Amniotic epithelial cell (primary cell): ENCODE data around the gene TM2D3.
"Not testable (repeated sequence)": the region's sequence is repeated elsewhere in the genome, so short reads cannot be mapped to it uniquely, and the experiment has no call there.

Experiments used
- DNase-seq: peaks from one replicate; pipeline ENCODE4 v3.0.0-alpha.2; 2010; ENCODE audit warnings: low read depth

The TM2D3 gene

DNA sequence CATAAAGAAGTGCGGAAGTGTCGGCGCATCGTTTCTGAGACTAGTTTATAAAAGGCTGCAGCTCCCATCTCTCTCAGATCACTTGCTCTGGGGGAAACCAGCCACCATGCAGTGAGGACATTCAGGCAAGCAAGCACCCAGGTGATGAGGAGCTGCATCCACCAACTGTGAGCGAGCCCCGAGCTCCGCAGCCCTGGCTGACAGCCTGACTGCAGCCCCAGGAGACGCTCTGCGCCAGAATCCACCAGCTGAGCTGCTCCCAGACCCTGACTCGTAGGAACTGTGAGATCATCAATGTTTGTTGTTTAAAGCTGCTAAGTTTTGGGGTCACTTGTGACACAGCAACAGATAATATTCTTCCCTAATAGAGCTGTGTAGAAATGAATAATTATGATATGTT is 5.0 kb upstream of the TM2D3 start:
- DNase-seq: no peak

DNA sequence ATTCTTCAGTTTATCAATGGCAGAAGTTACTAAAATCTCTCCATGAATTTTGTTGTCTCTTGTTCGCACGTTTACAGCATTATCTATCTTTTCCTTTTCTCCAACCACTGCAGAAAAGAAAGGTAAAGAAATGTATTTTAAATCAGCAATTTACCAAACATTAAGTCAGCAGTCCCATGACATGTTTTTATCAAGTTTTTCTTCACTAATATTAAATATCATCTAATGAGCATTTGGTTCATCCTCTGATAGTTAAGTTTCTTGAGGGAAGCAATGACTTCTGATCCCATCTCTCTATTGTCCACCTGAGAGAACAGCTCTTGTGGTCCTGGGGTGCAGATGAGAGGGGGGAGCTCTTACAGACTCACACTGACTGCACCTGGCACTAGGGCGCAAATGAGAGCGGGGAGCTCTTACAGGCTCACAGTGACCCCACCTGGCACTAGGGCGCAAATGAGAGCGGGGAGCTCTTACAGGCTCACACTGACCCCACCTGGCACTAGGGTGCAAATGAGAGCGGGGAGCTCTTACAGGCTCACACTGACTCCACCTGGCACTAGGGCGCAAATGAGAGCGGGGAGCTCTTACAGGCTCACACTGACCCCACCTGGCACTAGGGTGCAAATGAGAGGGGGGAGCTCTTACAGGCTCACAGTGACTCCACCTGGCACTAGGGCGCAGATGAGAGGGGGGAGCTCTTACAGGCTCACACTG is 2.6 kb upstream of the TM2D3 start:
- DNase-seq: not testable (repeated sequence)

DNA sequence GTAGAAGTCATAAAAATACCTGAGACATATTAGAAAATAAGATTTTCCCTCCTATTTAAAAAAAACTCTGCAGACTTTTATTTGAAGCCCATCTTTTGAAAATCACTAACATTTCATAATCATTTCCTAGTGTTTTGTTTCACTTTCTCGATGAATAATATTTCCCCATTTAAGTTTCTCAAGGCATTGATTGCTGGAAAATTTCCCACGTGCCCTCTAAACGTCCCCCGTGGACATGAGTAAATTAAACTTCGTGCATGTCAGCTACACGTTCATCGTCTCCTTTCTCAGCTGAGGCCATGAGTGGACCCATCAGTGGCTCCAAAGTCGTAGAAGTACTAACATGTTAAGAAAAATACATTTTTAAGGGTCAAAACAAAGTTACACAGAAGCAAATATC is 2.0 kb upstream of the TM2D3 start:
- DNase-seq: no peak

DNA sequence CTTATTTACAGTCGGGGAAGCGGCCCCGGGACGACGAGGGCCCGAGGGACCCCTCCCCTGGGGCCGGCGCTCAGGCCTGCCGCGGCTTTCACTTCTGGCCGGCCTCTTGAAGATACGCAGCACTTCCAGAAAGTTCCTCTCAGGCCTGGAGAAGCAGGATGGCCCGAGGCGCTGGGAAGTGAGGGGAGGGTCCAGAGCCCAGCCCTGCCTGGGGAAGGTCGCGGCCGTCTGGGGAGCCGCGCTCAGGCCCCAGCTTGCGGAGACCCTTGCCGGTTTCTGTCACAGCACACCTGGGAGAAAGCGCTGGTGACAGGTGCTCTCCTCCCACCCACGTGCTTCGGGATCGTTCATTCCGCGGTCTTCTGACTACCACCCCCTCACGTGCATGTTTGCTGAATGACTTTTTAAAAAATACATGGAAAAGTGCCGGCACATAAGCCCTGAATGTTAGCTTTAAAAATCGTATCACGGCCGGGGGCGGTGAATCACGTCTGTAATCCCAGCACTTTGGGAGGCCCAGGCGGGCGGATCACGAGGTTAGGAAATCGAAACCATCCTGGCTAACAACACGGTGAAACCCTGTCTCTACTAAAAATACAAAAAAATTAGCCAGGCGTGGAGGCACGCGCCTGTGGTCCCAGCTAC is 727 bp upstream of the TM2D3 start:
- peak; percentile 53 for DNase-seq

DNA sequence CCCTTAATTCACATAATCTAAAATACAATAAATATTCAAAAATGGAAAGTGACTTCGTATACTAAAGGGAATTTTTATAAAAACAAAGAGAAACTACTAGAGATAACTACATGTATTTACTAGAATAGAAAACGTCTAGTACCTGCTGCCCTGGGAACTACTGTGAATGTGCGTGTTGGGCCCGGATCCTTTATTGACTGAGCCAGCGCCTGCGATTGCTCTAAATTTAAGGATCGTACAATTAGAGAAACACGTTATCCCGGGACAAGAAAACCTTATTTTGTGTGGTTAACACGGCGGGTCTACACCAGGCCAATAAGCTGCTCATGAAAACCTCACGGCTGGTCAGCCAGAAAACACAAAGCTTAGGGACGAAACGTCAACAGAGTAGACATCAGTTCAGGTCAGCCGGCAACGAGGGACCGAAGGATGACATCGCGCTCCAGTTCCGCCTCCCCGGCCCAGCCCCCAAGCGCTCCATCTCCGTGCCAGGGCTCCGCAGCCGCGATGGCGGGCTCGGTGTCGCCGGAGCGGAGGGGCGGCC is 555 bp downstream of the TM2D3 start:
- no peak for DNase-seq

DNA sequence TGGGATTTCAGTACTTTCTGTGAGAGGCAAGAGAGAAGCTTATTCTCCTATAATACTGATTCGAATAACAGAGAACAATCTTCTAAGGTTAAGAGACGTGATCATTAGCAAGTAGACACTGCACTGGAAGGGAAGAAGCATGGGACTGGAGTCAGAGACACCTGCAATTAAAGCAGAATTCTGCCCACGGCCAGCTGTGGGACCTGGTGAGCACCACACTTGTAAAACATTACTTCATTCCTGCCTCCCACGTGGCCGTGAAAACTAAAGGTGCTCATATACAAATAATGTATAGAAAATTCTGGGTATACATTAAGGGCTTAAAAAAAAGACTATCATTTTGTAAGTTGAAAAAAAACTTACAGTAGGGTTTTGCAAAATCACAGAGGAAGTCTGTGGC is 2.0 kb downstream of the TM2D3 start:
- no peak for DNase-seq

DNA sequence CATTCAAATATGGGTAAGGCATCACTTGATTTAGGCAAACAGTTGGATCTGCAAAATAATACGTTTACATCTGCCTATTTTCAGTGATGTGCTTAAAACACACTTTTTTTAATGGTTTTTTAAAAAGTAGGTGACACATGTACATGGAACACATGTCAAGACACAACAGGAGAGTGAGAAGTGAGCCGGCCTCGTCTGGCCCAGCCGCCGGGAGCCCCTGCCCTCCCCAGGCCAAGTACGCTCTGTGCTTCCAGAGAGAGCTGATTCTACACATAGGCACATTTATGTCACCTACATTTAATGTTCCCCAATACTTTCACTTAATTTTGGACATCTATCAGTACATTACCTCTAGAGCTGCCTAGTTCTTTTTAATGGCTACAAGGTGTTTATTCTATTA is 3.8 kb downstream of the TM2D3 start:
- no peak for DNase-seq

DNA sequence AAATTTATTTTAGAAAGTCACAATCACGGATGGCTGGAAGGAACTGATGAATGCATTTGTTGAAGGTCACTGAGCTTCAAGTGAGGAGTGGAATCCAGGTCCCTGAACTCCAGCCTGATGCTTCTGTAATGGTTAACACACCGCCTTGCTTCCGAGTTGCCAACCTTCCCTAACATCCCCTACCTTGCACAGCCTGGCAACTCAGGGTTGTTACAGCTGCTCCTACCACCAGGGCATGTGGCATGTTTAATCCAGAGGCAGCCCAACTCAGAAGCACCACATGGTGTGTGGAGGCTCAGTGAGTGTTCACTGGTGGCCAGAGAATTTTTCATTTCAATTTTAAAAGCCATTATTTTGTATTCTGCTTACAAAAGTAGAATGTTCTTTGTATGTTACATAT is 4.9 kb downstream of the TM2D3 start:
- no peak for DNase-seq

DNA sequence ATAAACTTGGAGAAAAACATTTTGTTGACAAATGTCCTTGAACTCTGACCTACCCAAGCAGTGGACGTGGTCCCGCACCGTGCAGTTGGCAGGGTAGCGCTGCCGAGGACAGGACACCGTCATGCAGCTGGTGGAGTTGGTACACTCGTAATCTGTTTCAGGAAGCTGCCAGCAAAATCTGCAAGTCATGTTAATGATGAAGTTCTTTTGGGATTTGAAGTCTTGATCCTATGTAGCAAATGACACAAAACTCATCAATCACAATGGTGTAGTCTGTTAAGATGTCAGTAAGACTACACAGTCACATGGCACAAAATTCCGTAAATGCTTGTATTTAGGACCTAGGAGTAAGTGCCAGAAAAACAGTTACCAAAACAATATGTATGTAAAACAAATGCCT is 5.5 kb downstream of the TM2D3 start:
- DNase-seq: no peak

DNA sequence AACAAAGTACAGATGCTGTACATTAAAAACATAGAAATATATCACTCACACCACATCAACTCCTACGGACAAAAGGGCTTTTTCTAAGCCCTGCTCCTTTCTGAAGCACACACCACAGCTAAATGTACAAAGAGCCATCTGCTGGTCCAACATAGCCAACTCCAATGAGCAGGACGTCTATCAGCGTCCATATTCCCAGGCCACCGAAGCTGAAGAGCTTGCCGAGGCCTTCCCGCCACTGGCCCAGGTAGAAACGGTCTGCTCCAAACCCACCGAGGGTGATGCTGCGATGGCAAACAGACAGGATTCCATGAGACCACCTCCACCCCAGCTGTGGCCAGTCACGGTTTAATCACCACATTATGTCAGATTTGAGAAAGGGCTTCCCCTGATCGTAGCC is 9.8 kb downstream of the TM2D3 start:
- no peak for DNase-seq

DNA sequence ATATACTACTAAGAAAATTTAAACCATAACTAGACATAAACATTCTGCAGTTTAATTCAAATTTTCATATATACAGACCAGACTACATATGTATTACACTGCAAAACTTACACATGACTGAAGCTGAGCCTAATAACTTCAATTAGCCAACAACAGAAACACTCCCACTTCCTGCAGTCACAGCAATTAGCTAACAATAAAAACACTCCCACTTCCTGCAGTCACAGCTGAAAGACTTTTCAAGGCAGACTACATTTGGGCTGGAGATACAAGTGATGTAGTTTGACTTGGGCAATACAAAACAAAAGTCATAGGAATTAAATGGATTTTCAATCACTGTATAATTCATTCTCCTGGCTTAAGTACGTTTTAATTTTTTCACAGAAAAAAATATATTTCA is 10.3 kb downstream of the TM2D3 start:
- DNase-seq: no peak

DNA sequence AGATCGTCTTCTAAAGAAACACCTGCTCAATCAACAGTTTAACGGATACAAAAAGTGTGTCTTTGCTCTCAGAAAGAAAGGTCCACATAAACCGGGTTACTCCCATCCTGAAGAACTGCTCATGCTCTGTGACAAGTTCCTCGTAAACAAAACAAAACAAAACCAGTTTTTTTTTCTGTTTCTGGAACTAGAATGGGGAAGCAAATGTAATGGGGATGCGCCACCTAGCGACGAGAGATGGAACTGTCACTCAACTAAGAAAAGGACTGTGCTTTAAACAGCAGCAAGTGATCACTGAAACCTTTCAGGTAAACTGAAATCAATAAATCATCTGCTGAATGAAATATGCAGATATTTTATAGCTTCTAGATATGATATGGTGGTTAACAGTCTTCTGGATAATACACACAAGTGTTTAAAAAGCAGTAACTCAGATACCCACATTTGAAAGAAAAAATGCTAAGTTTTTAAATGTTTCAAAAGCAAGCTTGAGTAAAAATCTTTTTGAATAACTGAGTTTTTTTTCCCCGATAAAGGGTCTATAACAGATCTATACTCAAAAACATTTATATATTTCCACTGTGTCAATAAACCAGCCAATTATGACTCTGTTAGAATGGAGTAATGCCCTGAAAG is 10.9 kb downstream of the TM2D3 start:
- DNase-seq: peak; percentile 62

DNA sequence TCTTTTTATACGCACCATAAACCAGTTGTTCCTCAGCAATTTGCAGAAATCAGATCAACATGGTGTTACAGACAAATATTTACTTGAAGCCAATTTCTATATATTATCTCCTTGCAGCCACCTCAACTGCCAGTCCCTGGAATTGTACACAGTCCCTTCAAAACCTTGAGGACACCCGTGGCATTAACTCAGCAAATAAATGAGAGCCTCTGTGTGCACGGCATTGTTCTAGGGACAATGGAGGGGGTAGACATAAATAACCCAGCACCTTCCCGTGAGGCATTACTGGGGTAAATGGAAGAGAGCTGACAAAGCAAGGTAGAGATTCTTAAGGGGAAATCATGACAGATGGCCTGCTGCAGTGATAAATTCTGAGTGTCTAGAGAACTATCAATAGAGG is 12.5 kb downstream of the TM2D3 start:
- no peak for DNase-seq

DNA sequence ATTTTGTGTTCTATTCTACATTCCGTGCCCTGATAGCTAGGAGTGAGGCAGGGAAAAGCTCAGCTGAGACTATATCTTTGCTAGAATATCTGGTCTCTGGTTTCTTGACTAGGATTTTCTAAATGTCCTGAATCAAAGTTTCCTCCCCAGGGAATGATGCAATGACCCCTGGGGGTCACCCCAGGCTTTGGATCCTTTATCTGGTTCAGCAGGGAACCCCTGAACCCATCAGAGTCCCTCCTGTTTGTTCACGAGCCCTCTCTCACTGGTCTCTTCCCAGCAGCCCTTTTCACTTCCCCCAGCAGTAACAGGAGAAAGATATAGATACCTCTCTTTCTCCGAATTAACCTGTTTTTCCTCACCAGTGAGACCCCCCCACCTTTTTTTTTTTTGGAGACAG is 14.3 kb downstream of the TM2D3 start:
- no peak for DNase-seq

DNA sequence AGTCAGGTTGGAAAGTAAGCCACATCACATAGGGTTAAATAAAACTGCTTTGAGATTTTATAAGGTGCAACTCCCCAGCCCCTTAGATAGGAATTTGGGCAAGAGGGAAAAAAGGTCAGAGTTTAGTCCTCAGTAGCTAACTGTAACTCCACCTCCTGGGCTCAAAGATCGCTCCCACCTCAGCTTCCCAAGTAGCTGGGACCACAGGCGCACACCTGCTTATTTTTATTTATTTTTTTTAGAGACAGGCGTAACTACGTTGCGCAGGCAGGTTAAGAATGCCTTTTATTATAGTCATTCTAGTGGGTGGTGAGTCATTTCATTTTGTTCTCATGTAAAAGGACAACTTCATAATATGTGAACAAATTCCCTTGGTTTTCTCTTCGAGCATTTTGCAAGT is 14.7 kb downstream of the TM2D3 start:
- DNase-seq: peak; percentile 80

DNA sequence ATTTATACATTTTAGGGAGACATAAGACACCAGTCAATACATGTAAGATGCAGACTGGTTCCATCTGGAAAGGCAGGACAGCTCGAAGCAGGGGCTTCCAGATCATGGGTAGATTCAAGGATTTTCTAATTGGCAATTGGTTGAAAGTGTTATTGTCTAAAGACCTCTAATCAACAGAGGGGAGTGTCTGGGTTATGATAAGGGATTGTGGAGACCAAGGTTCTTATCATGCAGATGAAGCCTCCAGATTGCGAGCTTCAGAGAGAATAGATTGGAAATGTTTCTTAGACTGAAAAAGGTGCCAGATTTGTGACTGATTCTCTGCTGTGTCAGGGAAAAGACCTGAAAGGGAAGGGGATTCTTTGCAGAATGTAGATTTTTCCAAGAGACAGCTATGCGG is 15.1 kb downstream of the TM2D3 start:
- DNase-seq: no peak

DNA sequence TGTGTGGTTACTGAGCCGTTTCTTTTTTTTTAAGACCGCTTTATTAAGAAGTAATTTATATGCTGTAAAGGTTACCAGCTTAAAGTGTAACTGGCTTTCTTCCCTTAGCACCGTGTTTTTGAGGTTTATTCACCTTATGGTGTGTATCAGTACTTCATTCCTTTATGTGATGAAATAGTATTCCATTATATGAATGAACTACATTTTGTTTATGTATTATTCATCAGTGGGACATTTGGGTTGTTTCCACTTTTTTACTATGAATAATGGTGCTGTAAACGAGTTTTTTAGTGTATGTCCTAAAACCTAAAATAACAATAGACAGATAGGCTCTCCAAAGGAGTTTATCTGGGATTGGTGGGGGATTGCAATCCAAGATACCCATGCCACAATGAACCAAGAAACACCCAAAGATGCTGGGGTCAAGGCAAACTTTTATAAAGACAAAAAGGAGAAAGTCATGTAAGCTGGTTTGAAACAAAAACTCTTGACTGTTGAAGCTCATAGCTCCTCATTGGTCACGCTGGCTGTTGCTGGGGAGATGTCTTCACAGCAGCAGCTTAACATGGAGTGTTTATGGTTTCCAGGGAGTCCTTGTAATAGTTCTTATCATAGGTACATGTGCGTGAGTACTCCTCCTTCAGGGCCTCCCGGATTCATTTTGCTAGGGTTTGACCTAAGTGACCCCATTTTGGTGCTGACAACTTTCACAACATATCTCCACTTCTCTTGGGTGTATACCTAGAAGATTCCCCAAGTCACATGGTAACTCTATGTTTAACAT is 16.0 kb downstream of the TM2D3 start:
- peak; percentile 76 for DNase-seq

DNA sequence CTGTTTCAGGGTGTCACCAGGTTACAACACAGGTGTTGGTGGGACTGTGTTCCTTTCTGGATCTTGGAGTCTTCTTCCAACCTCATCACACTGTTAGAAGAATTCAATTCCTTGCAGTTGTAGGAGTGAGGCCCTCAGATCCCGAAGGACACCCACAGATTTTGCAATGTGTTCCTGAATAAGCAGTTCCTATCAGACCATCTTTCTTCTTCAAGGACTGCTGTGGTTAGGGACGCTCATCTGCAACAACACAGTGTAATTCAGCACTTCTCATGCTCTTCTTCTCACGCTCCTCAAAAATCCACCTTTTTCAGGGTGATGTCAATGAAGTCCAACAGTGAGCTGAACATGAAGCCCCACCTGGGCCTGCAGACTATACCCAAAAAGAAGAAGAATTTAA is 18.8 kb downstream of the TM2D3 start:
- DNase-seq: peak; percentile 86

DNA sequence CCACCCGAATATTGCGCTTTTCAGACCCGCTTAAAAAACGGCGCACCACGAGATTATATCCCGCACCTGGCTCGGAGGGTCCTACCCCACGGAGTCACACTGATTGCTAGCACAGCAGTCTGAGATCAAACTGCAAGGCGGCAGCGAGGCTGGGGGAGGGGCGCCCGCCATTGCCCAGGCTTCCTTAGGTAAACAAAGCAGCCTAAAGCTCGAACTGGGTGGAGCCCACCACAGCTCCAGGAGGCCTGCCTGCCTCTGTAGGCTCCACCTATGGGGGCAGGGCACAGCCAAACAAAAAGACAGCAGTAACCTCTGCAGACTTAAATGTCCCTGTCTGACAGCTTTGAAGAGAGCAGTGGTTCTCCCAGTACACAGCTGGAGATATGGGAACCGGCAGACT is 25.5 kb downstream of the TM2D3 start:
- DNase-seq: not testable (repeated sequence)

DNA sequence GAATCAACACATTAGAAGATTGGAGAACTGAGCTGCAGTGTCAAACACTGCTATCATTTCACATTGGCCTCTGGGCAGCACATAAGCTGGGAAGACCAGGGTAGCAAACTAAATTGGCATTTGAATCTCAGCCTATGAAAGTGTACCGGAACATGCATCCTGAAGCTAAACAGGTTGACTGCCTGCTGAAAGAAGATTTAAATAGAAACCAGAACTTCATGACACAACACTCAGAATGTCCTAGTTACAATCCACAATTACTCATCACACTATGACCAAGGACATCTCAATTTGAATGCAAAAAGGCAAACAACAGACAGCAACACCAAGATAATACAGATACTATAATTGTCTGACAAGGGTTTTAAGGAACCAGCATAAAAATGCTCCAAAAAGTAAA is 26.2 kb downstream of the TM2D3 start:
- DNase-seq: peak; percentile 47

DNA sequence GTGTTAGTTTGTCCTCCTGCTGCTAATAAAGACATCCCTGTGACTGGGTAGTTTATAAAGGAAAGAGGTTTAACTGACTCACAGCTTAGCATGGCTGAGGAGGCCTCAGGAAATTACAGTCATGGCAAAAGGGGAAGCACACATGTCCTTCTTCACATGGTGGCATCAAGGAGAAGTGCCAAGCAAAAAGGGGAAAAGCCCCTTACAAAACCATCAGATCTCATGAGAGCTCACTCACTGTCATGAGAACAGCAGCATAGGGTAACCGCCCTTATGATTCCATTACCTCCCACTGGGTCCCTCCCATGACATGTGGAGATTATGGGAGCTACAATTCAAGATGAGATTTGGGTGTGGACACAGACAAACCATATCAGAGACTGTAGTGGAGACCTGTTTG is 27.0 kb downstream of the TM2D3 start:
- no peak for DNase-seq
